Lower leg skin (tissue), 3 donors: ENCODE measurements around the gene SDC4.

ENCODE experiments used
- CTCF ChIP-seq, 3 donors: fragments of 450-650 bp; IDR thresholded peaks; one replicate each; pipeline ENCODE4 v1.5.1; 2016; ENCODE audit warnings: antibody characterized with exemption in 3 of 3, mild to moderate bottlenecking in 3 of 3, moderate library complexity in 2 of 3
- POLR2A ChIP-seq, 2 donors: fragments of 450-650 bp; IDR thresholded peaks; one replicate each; pipeline ENCODE4 v1.6.1; 2016 to 2017; ENCODE audit warnings: antibody characterized with exemption in 2 of 2, mild to moderate bottlenecking in 1 of 2, moderate library complexity in 1 of 2

GRCh38 chr20:45394221-45395113, 46.2 kb upstream of the SDC4 start:
- no peak for TF ChIP-seq CTCF (IDR thresholded peaks at IDR 0.05)
- no peak for TF ChIP-seq POLR2A (IDR thresholded peaks at IDR 0.05)
